RPMI8226 (cell line): ENCODE results near the gene SLC35A2.
A peak's percentile ranks its signal among the peaks of the same experiment; 100 is the strongest.
"Not testable (repeated sequence)": the region's sequence is repeated elsewhere in the genome, so short reads cannot be mapped to it uniquely, and the experiment has no call there.

Source experiments
- DNase-seq: peaks from one replicate; pipeline ENCODE4 v3.0.0-alpha.2; 2015

Gene SLC35A2

GRCh38 chrX:48901069-48901468, 10.4 kb downstream of the SLC35A2 start:
- no peak for DNase-seq

- no peak for DNase-seq
Observed at GRCh38 chrX:48899078-48899410, 12.4 kb downstream of the SLC35A2 start.

DNA sequence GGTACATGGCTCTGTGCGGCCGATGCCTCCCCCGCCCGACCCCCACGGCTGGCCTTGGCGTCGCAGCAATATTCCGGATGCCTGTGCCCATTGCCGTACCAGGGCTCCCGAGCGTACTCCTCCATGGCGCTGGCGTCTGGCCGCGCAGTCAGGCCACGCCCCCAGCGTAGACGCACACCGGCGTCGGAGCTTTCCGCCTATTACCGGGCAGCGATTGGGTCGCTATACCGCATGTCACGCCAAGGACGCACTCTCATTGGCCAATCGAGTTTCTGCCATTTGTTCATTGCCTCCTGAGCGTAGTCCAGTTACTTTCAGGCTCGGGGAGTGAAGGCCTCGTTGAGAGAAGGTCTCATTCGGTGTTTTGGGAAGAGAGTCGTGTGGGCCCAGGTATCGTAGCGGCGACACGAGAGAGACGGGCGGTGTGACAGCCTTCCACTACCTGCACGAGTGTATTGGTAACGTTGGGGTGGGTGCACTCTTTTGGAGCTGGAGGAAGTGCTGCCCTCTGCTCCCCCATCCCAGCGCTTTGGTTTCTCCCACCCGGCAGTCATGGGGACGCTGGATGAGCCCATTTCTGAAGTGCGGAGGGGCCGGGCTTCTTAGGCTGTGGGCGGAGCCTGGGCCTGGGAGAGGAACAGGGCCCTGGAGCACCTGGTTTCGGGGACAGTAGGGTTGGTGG, 13.7 kb downstream of the SLC35A2 start, which contains the start of the genes PQBP1 and TIMM17B:
TSS of gene PQBP1 (plus strand) at position 306 of the 682 bp plus-strand sequence. CDS start 580 bp downstream, outside the sequence.
TSS of gene TIMM17B (minus strand) at position 144 of the 682 bp plus-strand sequence. CDS start at position 125, 19 bp downstream.
- DNase-seq, result peak; percentile 96

- peak; percentile 82 for DNase-seq
Observed at GRCh38 chrX:48897157-48897624, 14.3 kb downstream of the SLC35A2 start.

DNA sequence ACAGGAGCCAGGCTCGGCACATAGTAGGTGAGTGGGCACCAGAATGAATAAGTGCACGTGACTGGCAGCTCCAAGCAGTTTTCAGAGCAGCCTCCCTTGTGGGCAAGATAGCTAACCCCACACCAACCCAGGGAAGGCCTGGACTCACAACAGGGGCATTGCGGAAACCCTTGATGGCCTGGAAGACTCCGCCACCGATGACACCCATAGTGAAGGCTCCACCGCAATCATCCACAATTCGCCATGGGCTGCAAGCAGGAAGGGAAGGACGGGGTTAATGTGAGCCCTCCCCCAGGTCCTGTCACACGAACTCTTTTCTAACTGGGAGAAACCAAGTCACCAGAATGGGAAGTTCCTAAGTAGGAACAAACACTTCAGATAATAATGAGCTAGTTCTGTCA, 14.8 kb downstream of the SLC35A2 start:
- DNase-seq, result no peak

DNA sequence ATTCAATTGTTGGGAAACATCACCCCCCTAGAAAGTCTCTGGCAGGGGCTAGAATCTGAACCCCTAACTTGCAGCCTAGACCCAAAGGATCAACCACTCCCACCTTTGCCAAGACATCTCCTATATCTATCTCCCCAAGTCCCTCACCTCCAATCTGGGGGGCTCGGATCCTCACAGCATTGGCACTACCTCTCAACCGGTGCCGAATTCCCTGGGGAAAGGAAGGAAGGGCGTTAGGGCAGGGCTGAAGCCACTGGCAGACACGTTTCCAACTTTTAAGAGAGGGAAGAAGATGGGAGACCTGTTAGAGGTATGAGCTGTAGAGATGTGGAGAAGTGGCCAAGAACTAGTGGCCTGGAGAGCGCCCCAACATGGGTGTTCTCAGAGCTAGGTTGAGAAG, 16.6 kb downstream of the SLC35A2 start:
- no peak for DNase-seq

- DNase-seq, result no peak
Observed at GRCh38 chrX:48893556-48894348, 17.7 kb downstream of the SLC35A2 start.

DNA sequence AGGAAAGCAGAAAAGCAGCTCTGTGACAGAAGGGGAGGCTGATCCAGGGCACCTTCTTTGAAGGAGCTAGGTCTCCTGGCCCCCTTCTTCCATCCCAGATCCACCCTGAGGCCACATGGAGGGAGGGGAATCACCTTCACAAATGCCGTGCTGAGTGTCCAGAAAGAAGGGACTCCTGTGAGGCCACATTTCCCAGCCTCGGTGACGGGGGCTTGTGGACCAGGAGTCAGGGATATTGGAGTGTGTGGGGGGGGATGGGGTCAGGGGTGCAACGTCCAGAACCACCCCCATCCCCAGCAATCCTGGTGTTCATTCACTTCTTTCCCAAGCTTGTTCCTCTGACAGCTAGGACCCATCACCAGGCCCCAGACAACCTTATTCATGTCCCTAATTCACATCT, 18.6 kb downstream of the SLC35A2 start:
- DNase-seq, result no peak

DNA sequence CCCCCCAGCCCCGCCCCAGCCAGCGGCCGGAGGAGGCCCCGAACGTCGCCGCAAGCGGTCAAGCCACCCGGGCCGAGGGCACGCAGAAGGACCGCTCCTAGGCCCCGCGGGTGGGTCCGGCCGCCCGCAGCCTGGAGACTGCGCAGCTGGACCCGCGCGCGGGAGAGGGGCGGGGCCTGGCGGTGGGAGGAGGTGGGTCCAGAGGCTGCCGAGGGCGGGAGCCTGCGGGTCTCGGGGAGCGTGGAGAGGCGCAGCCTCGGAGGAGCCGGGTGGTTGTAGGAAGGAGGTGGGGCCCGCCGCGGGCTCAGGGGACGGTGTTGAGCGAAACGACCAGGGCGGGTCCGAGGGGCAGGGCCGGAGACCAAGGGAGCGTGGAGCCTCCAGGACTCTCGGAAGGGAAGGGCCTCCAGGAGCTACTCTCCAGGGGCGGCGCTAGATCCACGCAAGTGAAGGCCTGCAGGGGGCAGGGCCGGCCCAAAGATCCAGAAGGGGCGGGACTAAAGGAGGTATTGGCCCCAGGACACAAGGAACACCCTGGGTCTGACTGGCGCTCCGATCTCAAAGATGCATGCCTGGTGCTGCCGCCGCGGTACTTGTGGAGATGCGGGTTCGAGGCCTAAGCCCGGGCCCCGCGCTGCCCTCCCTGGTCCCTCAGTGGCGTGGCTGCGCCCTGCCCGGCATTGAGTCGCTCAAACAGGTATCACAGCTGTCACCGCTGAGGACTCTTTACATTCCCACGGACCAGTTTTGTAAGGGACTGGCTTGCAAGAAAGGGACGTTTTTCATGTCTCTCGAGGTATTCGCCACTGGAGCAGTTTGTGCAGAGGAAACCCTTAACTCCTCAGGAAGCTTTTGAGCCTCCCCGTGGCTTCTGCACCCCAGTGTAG, 19.8 kb downstream of the SLC35A2 start:
- DNase-seq, result peak; percentile 90

- no peak for DNase-seq
Observed at GRCh38 chrX:48890934-48891401, 20.5 kb downstream of the SLC35A2 start.

DNA sequence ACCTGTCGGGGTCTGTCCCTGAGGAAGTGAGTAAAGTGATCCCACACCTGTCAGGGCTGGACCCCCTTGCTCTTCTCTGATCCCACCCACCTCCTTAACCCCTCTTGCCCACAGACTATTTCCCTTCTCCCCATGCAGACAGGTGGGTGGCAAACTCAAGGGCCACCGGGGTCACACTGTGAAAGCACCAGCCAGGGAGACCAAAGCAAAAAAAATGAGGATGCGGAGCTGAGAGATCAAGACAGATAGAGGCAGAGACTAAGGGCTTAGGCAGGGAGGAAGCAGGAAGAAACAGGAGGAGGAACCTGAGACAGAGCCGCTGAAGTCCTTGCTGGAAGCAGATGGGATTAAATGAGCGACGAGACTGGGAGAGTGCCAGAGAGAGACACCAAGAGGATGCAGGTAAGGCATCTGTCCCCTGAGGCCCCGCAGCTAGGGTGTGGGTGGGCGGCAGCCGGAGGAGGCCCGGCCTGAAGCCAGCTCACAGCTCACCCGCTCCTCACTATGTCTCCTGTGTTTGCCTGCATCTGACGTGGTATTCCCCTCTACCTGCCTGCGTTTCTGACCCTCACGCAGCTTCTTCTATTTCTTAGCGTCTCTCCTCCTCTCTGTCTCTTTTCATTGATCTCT, 21.0 kb downstream of the SLC35A2 start:
- no peak for DNase-seq

DNA sequence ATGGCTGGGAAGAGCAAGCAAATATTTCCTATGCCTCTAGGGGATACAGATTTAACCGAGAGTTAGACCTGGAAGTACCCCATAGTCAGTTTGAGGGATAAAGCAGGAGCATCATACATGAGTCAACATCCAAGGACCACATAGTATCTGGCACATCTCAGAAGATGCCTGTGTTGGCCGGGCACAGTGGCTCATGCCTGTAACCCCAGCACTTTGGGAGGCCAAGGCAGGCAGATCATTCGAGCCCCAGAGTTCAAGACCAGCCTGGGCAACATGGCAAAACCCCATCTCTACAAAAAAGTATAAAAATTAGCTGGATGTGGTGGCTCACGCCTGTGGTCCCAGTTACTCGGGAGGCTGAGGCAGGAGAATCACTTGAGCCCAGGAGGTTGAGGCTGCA, 24.9 kb downstream of the SLC35A2 start:
- DNase-seq, result not testable (repeated sequence)

- DNase-seq, result peak; percentile 75
Observed at GRCh38 chrX:48883729-48884128, 27.7 kb downstream of the SLC35A2 start.

- DNase-seq, result not testable (repeated sequence)
Observed at GRCh38 chrX:48876944-48877343, 34.5 kb downstream of the SLC35A2 start.

GRCh38 chrX:48872017-48872416, 39.4 kb downstream of the SLC35A2 start:
- DNase-seq, result not testable (repeated sequence)

GRCh38 chrX:48864210-48864609, 47.2 kb downstream of the SLC35A2 start:
- DNase-seq, result no peak

- DNase-seq, result peak; percentile 33
Observed at GRCh38 chrX:48854898-48855297, 56.5 kb downstream of the SLC35A2 start.

DNA sequence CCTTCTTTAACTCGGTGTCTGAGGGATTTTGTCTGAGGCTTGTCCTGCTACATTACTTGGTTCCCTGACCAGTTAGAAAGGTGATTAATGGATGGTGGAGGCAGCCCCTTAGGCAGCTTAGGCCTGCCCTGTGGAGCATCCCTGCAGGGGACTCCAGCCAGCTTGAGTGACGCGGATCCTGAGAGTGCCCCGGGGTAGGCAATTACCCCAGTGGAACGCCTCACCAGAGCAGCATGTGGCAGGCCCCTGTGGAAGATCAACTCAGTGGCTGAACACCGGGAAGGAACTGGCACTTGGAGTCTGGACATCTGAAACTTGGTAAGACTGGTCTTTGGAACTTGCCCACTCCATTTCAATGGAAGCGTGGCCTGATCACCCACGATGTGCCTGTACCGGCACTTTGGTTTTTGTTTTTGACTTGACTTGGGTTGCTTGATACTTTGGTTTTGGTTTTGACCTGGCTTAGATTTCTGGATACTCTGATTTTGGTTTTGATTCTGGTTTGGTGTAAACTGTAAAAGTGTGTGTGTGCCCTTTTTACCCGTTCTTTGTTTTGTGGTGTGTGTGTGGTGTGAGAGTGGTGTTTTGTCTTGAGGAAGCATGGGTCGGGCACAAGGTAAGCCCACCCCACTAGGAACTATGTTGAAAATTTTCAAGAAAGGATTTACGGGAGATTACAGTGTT, 57.2 kb downstream of the SLC35A2 start:
- not testable (repeated sequence) for DNase-seq

GRCh38 chrX:48853494-48853893, 58.0 kb downstream of the SLC35A2 start:
- DNase-seq, result not testable (repeated sequence)
